ENCODE data around the gene ESYT2.

ESYT2 gene

DNA sequence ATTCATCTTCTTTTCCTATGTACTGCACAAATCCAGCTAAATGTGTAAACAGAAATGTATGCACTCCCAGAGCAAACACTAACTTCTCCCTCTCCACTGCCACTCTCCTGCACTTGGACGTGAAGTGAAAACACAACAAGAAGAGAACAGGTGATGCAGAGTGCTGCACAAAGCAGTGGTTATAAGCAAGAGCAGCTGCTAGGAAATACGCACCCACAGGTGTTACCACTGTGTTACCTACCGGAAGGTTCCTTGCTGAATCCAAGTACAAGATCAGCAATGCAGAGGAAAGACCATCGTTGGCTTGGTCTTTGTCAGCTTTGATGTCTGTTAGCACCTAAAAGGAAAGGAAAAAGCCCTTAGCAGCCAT, 70.1 kb downstream of the ESYT2 start:
- no peak overlapping the region for H3K27ac ChIP-seq (ENCODE audit: low read depth, low read length)
- H3K36me3 ChIP-seq (ENCODE audit: control insufficient read depth in 1 of 2, insufficient read depth in 2 of 2, low read length in 2 of 2) = peaks cover 27 to 59% of the 10 kb centered on the region in 2 donors
- no peak overlapping the region for H3K4me3 ChIP-seq (ENCODE audit: low read depth in 1 of 2, low read length in 2 of 2)
- H3K9ac ChIP-seq (ENCODE audit: low read depth in 1 of 2, low read length in 2 of 2) = no peak overlapping the region
- no peaks in the 10 kb centered on the region for H3K4me1 ChIP-seq (ENCODE audit: control insufficient read depth in 1 of 2, insufficient read depth in 2 of 2, low read length in 2 of 2)
- no peaks in the 10 kb centered on the region for H3K9me3 ChIP-seq (ENCODE audit: control insufficient read depth in 1 of 2, low read length in 2 of 2)
- H3K27me3 ChIP-seq (ENCODE audit: control insufficient read depth in 1 of 2, insufficient read depth in 2 of 2, low read length in 2 of 2) = no peaks in the 10 kb centered on the region

GRCh38 chr7:158758586-158759244, 70.6 kb downstream of the ESYT2 start:
- Histone ChIP-seq H3K4me3 (ENCODE audit: low read depth in 1 of 2, low read length in 2 of 2) (no peak overlapping the region), H3K36me3 (ENCODE audit: control insufficient read depth in 1 of 2, insufficient read depth in 2 of 2, low read length in 2 of 2) (peaks cover 27 to 54% of the 10 kb centered on the region in 2 donors), H3K4me1 (ENCODE audit: control insufficient read depth in 1 of 2, insufficient read depth in 2 of 2, low read length in 2 of 2) (no peaks in the 10 kb centered on the region), H3K9me3 (ENCODE audit: control insufficient read depth in 1 of 2, low read length in 2 of 2) (no peaks in the 10 kb centered on the region), H3K27ac (ENCODE audit: low read depth, low read length) (no peak overlapping the region), H3K27me3 (ENCODE audit: control insufficient read depth in 1 of 2, insufficient read depth in 2 of 2, low read length in 2 of 2) (no peaks in the 10 kb centered on the region), H3K9ac (ENCODE audit: low read depth in 1 of 2, low read length in 2 of 2) (no peak overlapping the region)

- H3K36me3 ChIP-seq (ENCODE audit: control insufficient read depth in 1 of 2, insufficient read depth in 2 of 2, low read length in 2 of 2) = peaks cover 27 to 53% of the 10 kb centered on the region in 2 donors
Observed at GRCh38 chr7:158757404-158757989, 71.8 kb downstream of the ESYT2 start.

GRCh38 chr7:158754746-158755444, 74.4 kb downstream of the ESYT2 start:
- no peak overlapping the region for H3K9ac ChIP-seq (ENCODE audit: low read depth in 1 of 2, low read length in 2 of 2)
- no peaks in the 10 kb centered on the region for H3K4me1 ChIP-seq (ENCODE audit: control insufficient read depth in 1 of 2, insufficient read depth in 2 of 2, low read length in 2 of 2)
- no peak overlapping the region for H3K27ac ChIP-seq (ENCODE audit: low read depth, low read length)
- peaks cover 21 to 36% of the 10 kb centered on the region in 2 donors for H3K36me3 ChIP-seq (ENCODE audit: control insufficient read depth in 1 of 2, insufficient read depth in 2 of 2, low read length in 2 of 2)
- no peaks in the 10 kb centered on the region for H3K9me3 ChIP-seq (ENCODE audit: control insufficient read depth in 1 of 2, low read length in 2 of 2)
- H3K4me3 ChIP-seq (ENCODE audit: low read depth in 1 of 2, low read length in 2 of 2) = no peak overlapping the region
- no peaks in the 10 kb centered on the region for H3K27me3 ChIP-seq (ENCODE audit: control insufficient read depth in 1 of 2, insufficient read depth in 2 of 2, low read length in 2 of 2)

More at GRCh38 chr7:158757404-158757989, 71.8 kb downstream of the ESYT2 start:
- Histone ChIP-seq H3K9ac (ENCODE audit: low read depth in 1 of 2, low read length in 2 of 2) (no peak overlapping the region), H3K4me3 (ENCODE audit: low read depth in 1 of 2, low read length in 2 of 2) (no peak overlapping the region), H3K4me1 (ENCODE audit: control insufficient read depth in 1 of 2, insufficient read depth in 2 of 2, low read length in 2 of 2) (no peaks in the 10 kb centered on the region), H3K27ac (ENCODE audit: low read depth, low read length) (no peak overlapping the region), H3K9me3 (ENCODE audit: control insufficient read depth in 1 of 2, low read length in 2 of 2) (no peaks in the 10 kb centered on the region), H3K27me3 (ENCODE audit: control insufficient read depth in 1 of 2, insufficient read depth in 2 of 2, low read length in 2 of 2) (no peaks in the 10 kb centered on the region)

DNA sequence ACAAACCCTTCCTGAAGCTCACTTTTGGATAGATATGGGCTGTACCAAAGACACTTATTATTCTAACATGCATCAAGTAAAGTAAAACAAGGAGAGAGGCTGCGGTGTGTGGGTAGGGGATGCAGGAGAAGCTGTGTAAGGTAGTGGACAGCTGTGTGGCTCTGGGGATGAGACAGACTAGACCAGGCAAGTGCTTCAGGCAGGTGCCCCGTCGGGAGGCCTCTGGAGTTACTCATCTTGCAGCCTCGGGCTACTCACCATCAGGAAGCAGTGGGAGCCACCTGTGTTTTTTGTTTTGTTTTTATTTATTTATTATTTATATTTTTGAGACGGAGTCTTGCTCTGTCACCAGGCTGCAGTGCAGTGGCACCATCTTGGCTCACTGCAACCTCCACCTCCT, 75.4 kb downstream of the ESYT2 start:
- no peak overlapping the region for H3K4me3 ChIP-seq (ENCODE audit: low read depth in 1 of 2, low read length in 2 of 2)
- H3K27me3 ChIP-seq (ENCODE audit: control insufficient read depth in 1 of 2, insufficient read depth in 2 of 2, low read length in 2 of 2) = no peaks in the 10 kb centered on the region
- no peak overlapping the region for H3K9ac ChIP-seq (ENCODE audit: low read depth in 1 of 2, low read length in 2 of 2)
- H3K4me1 ChIP-seq (ENCODE audit: control insufficient read depth in 1 of 2, insufficient read depth in 2 of 2, low read length in 2 of 2) = no peaks in the 10 kb centered on the region
- H3K36me3 ChIP-seq (ENCODE audit: control insufficient read depth in 1 of 2, insufficient read depth in 2 of 2, low read length in 2 of 2) = peaks cover 18 to 31% of the 10 kb centered on the region in 2 donors
- no peaks in the 10 kb centered on the region for H3K9me3 ChIP-seq (ENCODE audit: control insufficient read depth in 1 of 2, low read length in 2 of 2)
- no peak overlapping the region for H3K27ac ChIP-seq (ENCODE audit: low read depth, low read length)

DNA sequence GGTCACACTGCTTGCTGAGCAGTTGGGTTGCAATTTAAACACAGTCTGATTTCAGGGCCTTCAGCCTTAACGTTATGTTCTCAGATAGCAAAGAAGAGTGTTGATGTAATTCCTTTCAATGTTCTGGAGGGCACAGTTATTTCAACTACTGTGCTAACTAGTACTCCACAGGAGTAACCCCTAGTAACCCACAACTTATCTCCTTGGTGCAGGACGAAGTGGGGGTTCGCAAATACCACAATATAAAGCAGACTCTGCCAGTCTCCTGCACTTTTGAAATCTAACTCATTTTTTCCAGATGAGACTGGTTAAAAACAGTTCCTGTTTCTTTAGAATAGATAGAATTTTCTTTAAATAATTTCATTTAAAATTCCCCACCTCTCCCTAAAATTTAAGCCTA, 77.6 kb downstream of the ESYT2 start:
- Histone ChIP-seq H3K27me3 (ENCODE audit: control insufficient read depth in 1 of 2, insufficient read depth in 2 of 2, low read length in 2 of 2) (no peaks in the 10 kb centered on the region), H3K9ac (ENCODE audit: low read depth in 1 of 2, low read length in 2 of 2) (no peak overlapping the region), H3K4me3 (ENCODE audit: low read depth in 1 of 2, low read length in 2 of 2) (no peak overlapping the region), H3K9me3 (ENCODE audit: control insufficient read depth in 1 of 2, low read length in 2 of 2) (no peaks in the 10 kb centered on the region), H3K27ac (ENCODE audit: low read depth, low read length) (no peak overlapping the region), H3K36me3 (ENCODE audit: control insufficient read depth in 1 of 2, insufficient read depth in 2 of 2, low read length in 2 of 2) (peaks cover 19 to 34% of the 10 kb centered on the region in 2 donors), H3K4me1 (ENCODE audit: control insufficient read depth in 1 of 2, insufficient read depth in 2 of 2, low read length in 2 of 2) (no peaks in the 10 kb centered on the region)

GRCh38 chr7:158751199-158751598, 78.1 kb downstream of the ESYT2 start:
- Histone ChIP-seq H3K9me3 (ENCODE audit: control insufficient read depth in 1 of 2, low read length in 2 of 2) (no peaks in the 10 kb centered on the region), H3K27me3 (ENCODE audit: control insufficient read depth in 1 of 2, insufficient read depth in 2 of 2, low read length in 2 of 2) (no peaks in the 10 kb centered on the region), H3K9ac (ENCODE audit: low read depth in 1 of 2, low read length in 2 of 2) (no peak overlapping the region), H3K27ac (ENCODE audit: low read depth, low read length) (no peak overlapping the region), H3K4me3 (ENCODE audit: low read depth in 1 of 2, low read length in 2 of 2) (no peak overlapping the region), H3K36me3 (ENCODE audit: control insufficient read depth in 1 of 2, insufficient read depth in 2 of 2, low read length in 2 of 2) (peaks cover 19 to 39% of the 10 kb centered on the region in 2 donors), H3K4me1 (ENCODE audit: control insufficient read depth in 1 of 2, insufficient read depth in 2 of 2, low read length in 2 of 2) (no peaks in the 10 kb centered on the region)

DNA sequence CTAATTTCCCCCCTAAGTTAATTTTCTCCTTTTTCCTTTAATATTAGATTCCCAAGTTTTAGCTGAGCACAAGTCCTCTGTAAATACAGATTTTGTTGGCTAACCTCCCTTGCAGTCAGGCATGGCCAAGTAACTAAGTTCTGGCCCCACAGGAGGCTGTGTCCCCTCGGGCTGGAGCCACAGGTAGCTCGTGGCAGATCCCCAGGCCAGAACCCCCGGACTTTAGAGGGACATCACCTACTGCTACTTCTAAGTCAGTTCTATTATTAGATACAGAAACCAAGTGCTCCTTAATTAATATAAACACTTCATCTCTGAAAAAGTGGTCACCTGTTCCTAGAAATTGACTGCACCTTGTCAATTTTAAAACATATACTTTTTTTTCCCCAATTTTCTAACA, 78.6 kb downstream of the ESYT2 start:
- H3K9ac ChIP-seq (ENCODE audit: low read depth in 1 of 2, low read length in 2 of 2) = no peak overlapping the region
- no peak overlapping the region for H3K27ac ChIP-seq (ENCODE audit: low read depth, low read length)
- H3K4me3 ChIP-seq (ENCODE audit: low read depth in 1 of 2, low read length in 2 of 2) = no peak overlapping the region
- H3K27me3 ChIP-seq (ENCODE audit: control insufficient read depth in 1 of 2, insufficient read depth in 2 of 2, low read length in 2 of 2) = no peaks in the 10 kb centered on the region
- no peaks in the 10 kb centered on the region for H3K4me1 ChIP-seq (ENCODE audit: control insufficient read depth in 1 of 2, insufficient read depth in 2 of 2, low read length in 2 of 2)
- H3K9me3 ChIP-seq (ENCODE audit: control insufficient read depth in 1 of 2, low read length in 2 of 2) = no peaks in the 10 kb centered on the region
- peaks cover 17 to 44% of the 10 kb centered on the region in 2 donors for H3K36me3 ChIP-seq (ENCODE audit: control insufficient read depth in 1 of 2, insufficient read depth in 2 of 2, low read length in 2 of 2)

DNA sequence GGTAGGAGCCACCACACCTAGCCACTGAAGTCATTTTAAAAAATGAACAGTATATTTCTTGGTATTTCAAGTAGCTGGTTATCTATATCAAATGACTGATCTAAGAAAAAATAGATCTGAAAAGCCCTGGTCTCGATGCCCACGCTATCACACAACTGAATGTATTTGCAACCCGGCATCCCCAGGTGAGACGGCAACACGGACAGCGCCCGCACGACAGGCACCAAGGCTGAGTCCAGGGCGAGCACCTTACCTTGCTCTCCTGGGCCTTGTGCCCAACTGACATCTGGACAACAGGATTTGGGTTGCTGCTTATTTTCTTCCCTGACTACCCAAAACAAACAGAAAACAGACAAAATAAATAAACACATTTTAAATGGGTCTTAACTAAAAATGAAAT, 79.9 kb downstream of the ESYT2 start:
- H3K36me3 ChIP-seq (ENCODE audit: control insufficient read depth in 1 of 2, insufficient read depth in 2 of 2, low read length in 2 of 2) = peaks cover 23 to 46% of the 10 kb centered on the region in 2 donors
- H3K27me3 ChIP-seq (ENCODE audit: control insufficient read depth in 1 of 2, insufficient read depth in 2 of 2, low read length in 2 of 2) = no peaks in the 10 kb centered on the region
- H3K9me3 ChIP-seq (ENCODE audit: control insufficient read depth in 1 of 2, low read length in 2 of 2) = no peaks in the 10 kb centered on the region
- H3K4me3 ChIP-seq (ENCODE audit: low read depth in 1 of 2, low read length in 2 of 2) = no peak overlapping the region
- no peak overlapping the region for H3K9ac ChIP-seq (ENCODE audit: low read depth in 1 of 2, low read length in 2 of 2)
- H3K4me1 ChIP-seq (ENCODE audit: control insufficient read depth in 1 of 2, insufficient read depth in 2 of 2, low read length in 2 of 2) = no peaks in the 10 kb centered on the region
- no peak overlapping the region for H3K27ac ChIP-seq (ENCODE audit: low read depth, low read length)

GRCh38 chr7:158748335-158748734, 81.0 kb downstream of the ESYT2 start:
- H3K4me3 ChIP-seq (ENCODE audit: low read depth in 1 of 2, low read length in 2 of 2) = no peak overlapping the region
- H3K4me1 ChIP-seq (ENCODE audit: control insufficient read depth in 1 of 2, insufficient read depth in 2 of 2, low read length in 2 of 2) = no peaks in the 10 kb centered on the region
- peaks cover 25 to 48% of the 10 kb centered on the region in 2 donors for H3K36me3 ChIP-seq (ENCODE audit: control insufficient read depth in 1 of 2, insufficient read depth in 2 of 2, low read length in 2 of 2)
- H3K27ac ChIP-seq (ENCODE audit: low read depth, low read length) = no peak overlapping the region
- H3K9ac ChIP-seq (ENCODE audit: low read depth in 1 of 2, low read length in 2 of 2) = no peak overlapping the region
- H3K9me3 ChIP-seq (ENCODE audit: control insufficient read depth in 1 of 2, low read length in 2 of 2) = no peaks in the 10 kb centered on the region
- H3K27me3 ChIP-seq (ENCODE audit: control insufficient read depth in 1 of 2, insufficient read depth in 2 of 2, low read length in 2 of 2) = no peaks in the 10 kb centered on the region
